ENCODE measurements around the gene SCAMP3. TPM values are rescaled to one million over a fixed set of nuclear protein-coding genes. Genes with fewer than 3 reads are reported as not detected.

SCAMP3 gene
- total and polyA plus RNA-seq, 10 of the 15 experiments (the other 5 are each of a cell fraction or from before 2014, with no cell fraction given): 17.2 to 133 (median 87.3) TPM

- TF ChIP-seq RELB (IDR thresholded peaks at IDR 0.05; ENCODE audit: low read depth): no peak
- no peak for TF ChIP-seq RAD21 (IDR thresholded peaks at IDR 0.05; ENCODE audit: insufficient read depth, low read depth, low read length)
- TF ChIP-seq CEBPB (IDR thresholded peaks at IDR 0.05; ENCODE audit: borderline replicate concordance in 1 of 2, low read depth in 2 of 2, low read length in 2 of 2): no peak
- no peak for TF ChIP-seq CHD1 (IDR thresholded peaks at IDR 0.05; ENCODE audit: low read depth, low read length)
- no peak for TF ChIP-seq ZNF622 (IDR thresholded peaks at IDR 0.05)
- TF ChIP-seq RCOR1 (conservative IDR thresholded peaks at IDR 0.05; ENCODE audit: low read depth, low read length): no peak
- TF ChIP-seq ETV6 (conservative IDR thresholded peaks at IDR 0.05 in 1 of 2, IDR thresholded peaks at IDR 0.05 in 1 of 2; ENCODE audit: borderline replicate concordance in 1 of 2, low read depth in 1 of 2): no peak
- peak; percentile 78 for TF ChIP-seq USF1 (IDR thresholded peaks at IDR 0.05; ENCODE audit: borderline replicate concordance, extremely low read length, insufficient read depth, low read depth, low read length)
- no peak for TF ChIP-seq IKZF1 (conservative IDR thresholded peaks at IDR 0.05)
- TF ChIP-seq FOXM1 (IDR thresholded peaks at IDR 0.05; ENCODE audit: low read depth, low read length): no peak
- no peak for TF ChIP-seq TCF7 (IDR thresholded peaks at IDR 0.05; ENCODE audit: borderline replicate concordance)
- no peak for TF ChIP-seq SREBF1 (IDR thresholded peaks at IDR 0.05; ENCODE audit: low read length)
- peak; percentile 92 for TF ChIP-seq USF2 (IDR thresholded peaks at IDR 0.05; ENCODE audit: borderline replicate concordance, low read depth, low read length)
- TF ChIP-seq GATAD2B (conservative IDR thresholded peaks at IDR 0.05; ENCODE audit: low read depth): no peak
- peak; percentile 99 for TF ChIP-seq YY1 (IDR thresholded peaks at IDR 0.05; ENCODE audit: low read depth, low read length)
- no peak for TF ChIP-seq ATF7 (IDR thresholded peaks at IDR 0.05; ENCODE audit: low read depth)
- TF ChIP-seq EZH2 (IDR thresholded peaks at IDR 0.05; ENCODE audit: borderline replicate concordance, control insufficient read depth, low read depth, low read length): no peak
- no peak for TF ChIP-seq IKZF2 (IDR thresholded peaks at IDR 0.05)
- peak; percentile 67 for TF ChIP-seq HCFC1 (IDR thresholded peaks at IDR 0.05; ENCODE audit: low read length)
- TF ChIP-seq BACH1 (IDR thresholded peaks at IDR 0.05; ENCODE audit: borderline replicate concordance): no peak
- no peak for TF ChIP-seq POU2F2 (IDR thresholded peaks at IDR 0.05; ENCODE audit: borderline replicate concordance, low read depth, low read length)
- TF ChIP-seq RAD51 (IDR thresholded peaks at IDR 0.05): peak; percentile 99
- no peak for TF ChIP-seq GABPA (IDR thresholded peaks at IDR 0.05; ENCODE audit: low read depth)
- TF ChIP-seq ZNF217 (IDR thresholded peaks at IDR 0.05): no peak
- peak; percentile 96 for TF ChIP-seq ATF3 (IDR thresholded peaks at IDR 0.05; ENCODE audit: borderline replicate concordance, extremely low read depth, low read depth, low read length)
- no peak for TF ChIP-seq PML (IDR thresholded peaks at IDR 0.05; ENCODE audit: low read length)
- TF ChIP-seq SREBF2 (IDR thresholded peaks at IDR 0.05; ENCODE audit: low read length): no peak
These were observed 43.1 kb downstream of the SCAMP3 start (continued) for GRCh38 chr1:155218854-155219591.

All from GM12878 (cell line).